ENCODE data around the gene LETMD1.
"Not testable (repeated sequence)": the region's sequence is repeated elsewhere in the genome, so short reads cannot be mapped to it uniquely, and the experiment has no call there.

DNA sequence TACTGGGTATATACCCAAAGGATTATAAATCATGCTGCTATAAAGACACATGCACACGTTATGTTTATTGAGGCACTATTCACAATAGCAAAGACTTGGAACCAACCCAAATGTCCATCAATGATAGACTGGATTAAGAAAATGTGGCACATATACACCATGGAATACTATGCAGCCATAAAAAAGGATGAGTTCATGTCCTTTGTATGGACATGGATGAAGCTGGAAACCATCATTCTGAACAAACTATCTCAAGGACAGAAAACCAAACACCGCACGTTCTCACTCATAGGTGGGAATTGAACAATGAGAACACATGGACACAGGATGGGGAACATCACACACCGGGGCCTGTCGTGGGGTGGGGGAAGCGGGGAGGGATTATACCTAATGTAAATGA, 30.7 kb downstream of the LETMD1 start:
- TF ChIP-seq POLR2A (IDR thresholded peaks at IDR 0.05; ENCODE audit: low read depth); EP300 (IDR thresholded peaks at IDR 0.05): not testable (repeated sequence)
- TF ChIP-seq, protein P1, sequence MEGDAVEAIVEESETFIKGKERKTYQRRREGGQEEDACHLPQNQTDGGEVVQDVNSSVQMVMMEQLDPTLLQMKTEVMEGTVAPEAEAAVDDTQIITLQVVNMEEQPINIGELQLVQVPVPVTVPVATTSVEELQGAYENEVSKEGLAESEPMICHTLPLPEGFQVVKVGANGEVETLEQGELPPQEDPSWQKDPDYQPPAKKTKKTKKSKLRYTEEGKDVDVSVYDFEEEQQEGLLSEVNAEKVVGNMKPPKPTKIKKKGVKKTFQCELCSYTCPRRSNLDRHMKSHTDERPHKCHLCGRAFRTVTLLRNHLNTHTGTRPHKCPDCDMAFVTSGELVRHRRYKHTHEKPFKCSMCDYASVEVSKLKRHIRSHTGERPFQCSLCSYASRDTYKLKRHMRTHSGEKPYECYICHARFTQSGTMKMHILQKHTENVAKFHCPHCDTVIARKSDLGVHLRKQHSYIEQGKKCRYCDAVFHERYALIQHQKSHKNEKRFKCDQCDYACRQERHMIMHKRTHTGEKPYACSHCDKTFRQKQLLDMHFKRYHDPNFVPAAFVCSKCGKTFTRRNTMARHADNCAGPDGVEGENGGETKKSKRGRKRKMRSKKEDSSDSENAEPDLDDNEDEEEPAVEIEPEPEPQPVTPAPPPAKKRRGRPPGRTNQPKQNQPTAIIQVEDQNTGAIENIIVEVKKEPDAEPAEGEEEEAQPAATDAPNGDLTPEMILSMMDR (IDR thresholded peaks at IDR 0.05), result not testable (repeated sequence)
